NOMO-1 treated with dmso at 0.1 percent for 144 hours (cell line): ENCODE results near the gene AQP4.
A peak's percentile ranks its signal among the peaks of the same experiment; 100 is the strongest.

Source experiments
- DNase-seq: peaks from one replicate; lab custom pipeline; 2025; ENCODE audit not compliant: unreplicated experiment; lab: John Stamatoyannopoulos, UW

Gene AQP4

GRCh38 chr18:26840965-26841364 is 24.5 kb downstream of the AQP4 start:
- DNase-seq: no peak

GRCh38 chr18:26839609-26840008 is 25.9 kb downstream of the AQP4 start:
- no peak for DNase-seq

GRCh38 chr18:26832302-26832701 is 33.2 kb downstream of the AQP4 start:
- DNase-seq: no peak

- no peak for DNase-seq
These were observed 37.9 kb downstream of the AQP4 start for GRCh38 chr18:26827581-26827980.

- DNase-seq: no peak
These were observed 38.8 kb downstream of the AQP4 start for GRCh38 chr18:26826656-26827235.

GRCh38 chr18:26821181-26821580 is 44.3 kb downstream of the AQP4 start:
- no peak for DNase-seq

- no peak for DNase-seq
These were observed 46.5 kb downstream of the AQP4 start for GRCh38 chr18:26819046-26819445.

- no peak for DNase-seq
These were observed 47.0 kb downstream of the AQP4 start for GRCh38 chr18:26818461-26818860.

GRCh38 chr18:26813043-26813442 is 52.5 kb downstream of the AQP4 start:
- DNase-seq: peak; percentile 10

GRCh38 chr18:26812462-26812861 is 53.0 kb downstream of the AQP4 start:
- DNase-seq: no peak

GRCh38 chr18:26809346-26809745 is 56.2 kb downstream of the AQP4 start:
- DNase-seq: peak; percentile 14

GRCh38 chr18:26806224-26806623 is 59.3 kb downstream of the AQP4 start:
- no peak for DNase-seq

- DNase-seq: no peak
These were observed 61.0 kb downstream of the AQP4 start for GRCh38 chr18:26804519-26804918.

- no peak for DNase-seq
These were observed 61.9 kb downstream of the AQP4 start for GRCh38 chr18:26803643-26804042.

GRCh38 chr18:26802330-26803200 is 62.9 kb downstream of the AQP4 start:
- no peak for DNase-seq
